Ovary (tissue), 9 donors: ENCODE measurements around the gene KRT222. TPM values are rescaled to one million over a fixed set of nuclear protein-coding genes. Genes with fewer than 3 reads are reported as not detected.

Source experiments
- DNase-seq, 5 donors: peaks; one replicate each; pipeline ENCODE4 v3.0.0-alpha.2; 2019 to 2020
- H3K27ac ChIP-seq, 2 donors: fragments of 200-600 bp; one replicate each; pipeline versions ENCODE4 v1.5.1 to v1.8.0; 2019 to 2022
- H3K27me3 ChIP-seq: fragments of 200-600 bp; one replicate; pipeline ENCODE4 v1.8.0; 2022
- H3K36me3 ChIP-seq: fragments of 200-600 bp; sonication (generic); one replicate; pipeline ENCODE4 v1.5.1; 2019
- H3K4me1 ChIP-seq: one replicate; pipeline ENCODE4 v1.8.1; 2013; ENCODE audit warnings: mild to moderate bottlenecking, moderate library complexity; ENCODE audit not compliant: insufficient read depth
- H3K4me3 ChIP-seq: fragments of 200-600 bp; sonication (generic); one replicate; pipeline ENCODE4 v1.5.1; 2017
- H3K9me3 ChIP-seq, 2 donors: fragments of 200-600 bp in 1 of 2; sonication (generic) in 1 of 2; one replicate each; pipeline versions ENCODE4 v1.5.1 to v1.8.1; 2013 to 2019; ENCODE audit warnings: mild to moderate bottlenecking in 1 of 2, moderate library complexity in 1 of 2
- EP300 ChIP-seq: sonication (generic); formaldehyde crosslinking; IDR thresholded peaks from one replicate; pipeline ENCODE4 v1.6.1; 2017; ENCODE audit warnings: antibody characterized with exemption
- POLR2A ChIP-seq: fragments of 450-650 bp; IDR thresholded peaks from one replicate; pipeline ENCODE4 v1.6.1; 2017; ENCODE audit warnings: antibody characterized with exemption, mild to moderate bottlenecking, moderate library complexity
- WGBS, 3 donors: extraction: QIAGEN DNeasy Blood & Tissue Kit in 1 of 3; methylation state at CpG; one replicate each; pipeline versions ENCODE4 v1.1.5 to v1.1.7; 2013 to 2017; 5-methylcytosine and 5-hydroxymethylcytosine counted together
- intact Hi-C, 4 donors: fragments of 100-400 bp; cut with DNase I; formaldehyde crosslinking; loops; one replicate each; pipeline versions ENCODE4 v1.11.0 to v1.15.1; 2022 to 2023
- polyA plus RNA-seq, 2 donors: library from polyadenylated mRNA; stranded (reverse); fragments of 200-250 nt in 1 of 2; fragments of 350-450 nt in 1 of 2; fragmentation: Illumina TruSeq in 1 of 2; extraction: RNeasy Lipid Tissue Mini Kit (QIAGEN cat#74804) in 1 of 2; gene quantifications; one replicate each; pipeline ENCODE4 v1.2.3, GENCODE V29; 2013 to 2014
- total RNA-seq, 7 donors: library from RNA; depleted of rRNA in 2 of 7; stranded (reverse); fragments of >200 nt in 2 of 7; fragmentation: NEBNext Ultra II Directional in 3 of 7; extraction: Animal tissue kit (Norgen Biotek cat#: 25700) in 3 of 7; gene quantifications; one replicate each; pipeline versions ENCODE4 v1.1.0 to v1.2.4, GENCODE V29; 2016 to 2023
- TF ChIP-seq, protein P1 (sequence below), 3 donors: fragments of 450-650 bp in 2 of 3; fragments of 200-600 bp in 1 of 3; IDR thresholded peaks; one replicate each; pipeline versions ENCODE4 v1.5.1 to v1.8.0; 2016 to 2022; ENCODE audit warnings: antibody characterized with exemption in 3 of 3, mild to moderate bottlenecking in 1 of 3
- donor health status: DM: no; HTN: no; CAD: no; lungs with moderate emphysema.
- donor health status: DM: no; HTN: no; CAD: no.
- donor health status: Bipolar disorder and iron deficiency.
- donor health status: DM: yes; HTN: yes; CAD: no.
- donor health status: DM: no; HTN: no; CAD: no.
- donor health status: DM: yes; HTN: yes; CAD: no.

KRT222 gene
- total and polyA plus RNA-seq, 9 donors, result 0.10 to 1.6 (median 0.39) TPM; not detected in 3

GRCh38 chr17:40651939-40652338 lies 13.0 kb downstream of the KRT222 start:
- intact Hi-C loops, result no loop called here
- DNase-seq, result no peak
- TF ChIP-seq, protein P1, sequence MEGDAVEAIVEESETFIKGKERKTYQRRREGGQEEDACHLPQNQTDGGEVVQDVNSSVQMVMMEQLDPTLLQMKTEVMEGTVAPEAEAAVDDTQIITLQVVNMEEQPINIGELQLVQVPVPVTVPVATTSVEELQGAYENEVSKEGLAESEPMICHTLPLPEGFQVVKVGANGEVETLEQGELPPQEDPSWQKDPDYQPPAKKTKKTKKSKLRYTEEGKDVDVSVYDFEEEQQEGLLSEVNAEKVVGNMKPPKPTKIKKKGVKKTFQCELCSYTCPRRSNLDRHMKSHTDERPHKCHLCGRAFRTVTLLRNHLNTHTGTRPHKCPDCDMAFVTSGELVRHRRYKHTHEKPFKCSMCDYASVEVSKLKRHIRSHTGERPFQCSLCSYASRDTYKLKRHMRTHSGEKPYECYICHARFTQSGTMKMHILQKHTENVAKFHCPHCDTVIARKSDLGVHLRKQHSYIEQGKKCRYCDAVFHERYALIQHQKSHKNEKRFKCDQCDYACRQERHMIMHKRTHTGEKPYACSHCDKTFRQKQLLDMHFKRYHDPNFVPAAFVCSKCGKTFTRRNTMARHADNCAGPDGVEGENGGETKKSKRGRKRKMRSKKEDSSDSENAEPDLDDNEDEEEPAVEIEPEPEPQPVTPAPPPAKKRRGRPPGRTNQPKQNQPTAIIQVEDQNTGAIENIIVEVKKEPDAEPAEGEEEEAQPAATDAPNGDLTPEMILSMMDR (IDR thresholded peaks at IDR 0.05), result no peak
- TF ChIP-seq EP300 (no peak), POLR2A (no peak)
- Histone ChIP-seq H3K27ac (no peak overlapping the region), H3K9me3 (no peaks in the 10 kb centered on the region), H3K27me3 (no peaks in the 10 kb centered on the region), H3K4me3 (no peak overlapping the region), H3K4me1 (peaks cover 4% of the 10 kb centered on the region), H3K36me3 (no peaks in the 10 kb centered on the region)
- WGBS, 3 donors, result 27 to 43% (median 27%) methylated on average over 5 of the region's 5 CpGs

- Histone ChIP-seq H3K27ac (peak overlapping the region; percentile 92 to 96), H3K4me1 (peaks cover 6% of the 10 kb centered on the region), H3K36me3 (no peaks in the 10 kb centered on the region), H3K27me3 (no peaks in the 10 kb centered on the region), H3K9me3 (no peaks in the 10 kb centered on the region), H3K4me3 (peak overlapping the region; percentile 63)
- 2% methylated on average over 28 of the region's 28 CpGs for WGBS, 3 donors
- TF ChIP-seq POLR2A, result no peak
- no peak for TF ChIP-seq EP300
- TF ChIP-seq, protein P1 (IDR thresholded peaks at IDR 0.05), result no peak
- no peak for DNase-seq
- intact Hi-C loops, result no loop called here
Observed at GRCh38 chr17:40648384-40648968, 16.5 kb downstream of the KRT222 start.

GRCh38 chr17:40647624-40648383 lies 17.2 kb downstream of the KRT222 start, which contains the start of gene SMARCE1:
Gene SMARCE1, minus strand, starts transcription at chr17:40647818. Its CDS starts 2,016 bp downstream, at chr17:40645802.
- no peak for TF ChIP-seq EP300
- Histone ChIP-seq H3K36me3 (no peaks in the 10 kb centered on the region), H3K4me3 (peak within 1 kb of the TSS; percentile 63), H3K27ac (peak within 1 kb of the TSS; percentile 92 to 96), H3K27me3 (no peaks in the 10 kb centered on the region), H3K9me3 (no peaks in the 10 kb centered on the region), H3K4me1 (peaks cover 6% of the 10 kb centered on the region)
- intact Hi-C loops, result no loop called here
- 0 to 1% (median 1%) methylated on average over 62 to 64 of the region's 64 CpGs for WGBS, 3 donors
- peak; percentile 71 to 84 (median 78) for DNase-seq

GRCh38 chr17:40646791-40647623 lies 18.0 kb downstream of the KRT222 start:
- 7 to 8% (median 8%) methylated on average over 18 of the region's 18 CpGs for WGBS, 3 donors

More at GRCh38 chr17:40646791-40647623, 18.0 kb downstream of the KRT222 start:
- TF ChIP-seq, protein P1 (IDR thresholded peaks at IDR 0.05), result no peak
- TF ChIP-seq EP300 (no peak), POLR2A (no peak)
- Histone ChIP-seq H3K27ac (peak overlapping the region; percentile 92 to 96), H3K9me3 (no peaks in the 10 kb centered on the region), H3K4me1 (peaks cover 6% of the 10 kb centered on the region), H3K36me3 (no peaks in the 10 kb centered on the region), H3K4me3 (peak overlapping the region; percentile 63), H3K27me3 (no peaks in the 10 kb centered on the region)
- intact Hi-C loops, result no loop called here
- no peak for DNase-seq
